T47D (cell line): ENCODE results near the gene PLCE1.

ENCODE experiments used
- DNase-seq, 2 experiments: peaks; one replicate each; pipeline versions ENCODE4 v3.0.0 to v3.0.0-alpha.2; 2011 to 2012; ENCODE audit warnings: low read depth in 1 of 2, low spot score in 1 of 2
- JUND ChIP-seq: IDR thresholded peaks from 2 replicates; pipeline ENCODE4 v1.6.1; 2012; ENCODE audit warnings: low read depth
- in situ Hi-C: cut with HindIII; loops from 2 replicates; pipeline ENCODE4 v1.10.0; 2016; ENCODE audit warnings: low sequenced_read_pairs, low pct_unique_long_range_greater_than_20kb

Gene PLCE1

DNA sequence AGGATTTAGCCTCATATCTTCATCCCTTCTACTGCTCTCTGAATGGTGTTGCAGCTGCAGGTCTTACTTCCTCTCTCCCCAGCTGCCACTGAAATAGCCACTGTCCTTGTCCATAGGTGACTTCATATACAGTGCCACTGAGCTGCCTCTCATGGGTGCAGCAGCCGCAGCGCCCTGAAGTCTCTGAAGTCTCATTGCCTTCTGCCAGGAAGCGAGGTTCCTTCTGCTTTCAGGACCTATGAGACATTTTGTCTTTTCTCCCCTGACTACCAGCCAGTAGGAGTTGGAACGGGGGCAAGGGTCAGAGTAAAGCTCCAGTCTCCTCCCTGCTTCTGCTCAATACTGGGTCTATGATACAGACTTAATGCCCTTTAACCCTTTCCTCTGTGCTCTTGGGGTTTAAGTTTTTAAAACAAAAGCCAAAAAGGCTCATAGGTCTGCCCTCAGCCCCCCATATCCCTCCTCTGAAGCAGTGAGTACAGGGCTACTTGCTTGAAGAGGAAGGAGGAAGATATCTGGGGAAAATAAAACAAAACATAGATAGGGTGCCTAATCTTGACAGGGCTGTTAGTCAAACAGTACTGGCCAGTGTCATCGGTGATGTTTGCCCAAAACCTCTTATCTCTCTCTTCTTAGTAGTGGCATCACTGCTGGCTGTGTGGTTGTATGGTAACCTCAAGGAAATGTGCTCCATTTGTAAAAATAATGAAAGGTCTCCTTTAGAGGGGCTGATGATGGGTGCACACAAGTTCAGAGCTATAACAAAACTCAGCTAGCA, 7.1 kb downstream of the PLCE1 start:
- in situ Hi-C loops = no loop called here

DNA sequence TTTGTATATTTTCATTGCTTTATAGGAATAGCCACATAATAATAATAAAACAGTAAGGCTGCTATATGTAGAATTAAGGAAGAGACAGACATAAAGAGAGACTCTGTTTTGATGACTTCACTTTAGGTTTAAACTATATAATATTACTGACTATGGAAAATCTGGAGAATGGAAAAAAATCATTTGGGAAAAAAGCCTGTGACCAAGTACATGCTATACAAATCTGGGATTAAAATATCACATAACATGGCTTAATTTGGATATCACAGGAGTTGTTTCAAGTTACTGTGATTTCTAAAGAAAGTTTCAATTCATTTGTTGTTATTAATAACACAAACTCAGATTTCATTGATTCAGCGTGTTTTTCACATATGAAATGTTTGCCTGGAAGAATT, 7.7 kb downstream of the PLCE1 start:
- TF ChIP-seq JUND = no peak
- in situ Hi-C loops = no loop called here
- DNase-seq = no peak

More for the DNA sequence above, 7.1 kb downstream of the PLCE1 start:
- DNase-seq = no peak
- no peak for TF ChIP-seq JUND

- in situ Hi-C loops = no loop called here
- no peak for DNase-seq
- no peak for TF ChIP-seq JUND
These were observed 8.4 kb downstream of the PLCE1 start for GRCh38 chr10:94002156-94002555.

DNA sequence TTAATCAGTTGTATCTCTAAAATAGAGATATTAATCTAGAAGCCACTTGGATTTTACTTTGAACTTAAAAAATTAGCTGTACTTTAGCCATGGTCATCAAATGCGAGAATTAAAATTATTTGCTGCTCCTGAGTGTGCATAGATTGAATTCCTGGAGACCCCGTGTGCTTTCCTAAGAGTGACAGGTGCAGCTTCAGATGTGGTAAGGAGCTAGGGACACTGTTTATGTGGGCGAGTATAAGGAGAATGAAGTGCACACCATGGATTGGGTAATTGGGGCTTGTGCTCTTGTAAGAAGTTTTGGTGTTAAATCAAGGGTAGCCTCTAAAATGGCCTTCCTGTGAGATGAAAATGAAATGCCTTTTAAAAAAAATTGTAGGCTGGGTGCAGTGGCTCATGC, 9.8 kb downstream of the PLCE1 start:
- DNase-seq = no peak
- no peak for TF ChIP-seq JUND
- in situ Hi-C loops = no loop called here

- DNase-seq = peak in 1 of 2 experiments; percentile 95
- no peak for TF ChIP-seq JUND
- in situ Hi-C loops = no loop called here
These were observed 11.3 kb downstream of the PLCE1 start for GRCh38 chr10:94005050-94005449.

- TF ChIP-seq JUND = peak; percentile 50
- peak; percentile 54 to 76 for DNase-seq
- in situ Hi-C loops = no loop called here
These were observed 13.1 kb downstream of the PLCE1 start for GRCh38 chr10:94006591-94007550.

- no peak for TF ChIP-seq JUND
- in situ Hi-C loops = no loop called here
- no peak for DNase-seq
These were observed 14.8 kb downstream of the PLCE1 start for GRCh38 chr10:94008526-94008925.

DNA sequence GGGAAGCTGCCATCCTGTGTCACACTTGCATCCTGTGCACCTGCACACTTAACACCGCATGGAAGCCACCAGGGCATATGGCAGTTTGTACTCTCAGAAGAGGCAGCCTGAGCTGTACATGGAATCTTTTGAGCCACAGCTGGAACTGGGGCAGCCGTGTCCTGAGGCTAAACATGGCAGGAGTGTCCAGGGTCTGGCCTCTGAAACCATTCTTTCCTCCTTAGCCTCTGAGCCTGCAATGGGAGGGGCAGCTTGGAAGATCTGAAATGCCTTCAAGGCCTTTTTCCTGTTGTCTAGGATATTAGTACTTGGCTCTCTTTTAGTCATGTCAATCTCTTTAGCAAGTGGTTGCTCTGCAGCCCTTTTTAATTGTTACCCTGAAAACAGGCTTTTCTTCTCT, 16.4 kb downstream of the PLCE1 start:
- in situ Hi-C loops = no loop called here
- no peak for DNase-seq
- no peak for TF ChIP-seq JUND

- DNase-seq = no peak
- no peak for TF ChIP-seq JUND
- in situ Hi-C loops = no loop called here
These were observed 17.2 kb downstream of the PLCE1 start for GRCh38 chr10:94010886-94011285.

DNA sequence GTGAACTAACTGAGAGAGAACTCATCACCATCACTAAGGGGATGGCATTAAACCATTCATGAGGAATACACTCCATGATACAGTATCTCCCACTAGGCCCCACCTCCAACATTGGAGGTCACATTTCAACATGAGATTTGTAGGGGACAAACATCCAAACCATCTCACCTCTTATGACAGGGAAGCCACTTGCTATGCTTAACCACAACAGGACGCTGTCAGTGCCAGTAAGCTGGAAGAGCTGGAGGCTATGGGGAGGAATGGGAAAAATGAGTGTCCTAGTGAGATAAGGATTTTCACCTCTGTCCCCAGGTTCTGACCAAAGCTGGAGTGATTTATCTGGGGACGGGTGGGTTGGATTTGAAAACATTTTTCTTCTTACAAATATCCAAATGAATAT, 17.6 kb downstream of the PLCE1 start:
- TF ChIP-seq JUND = no peak
- peak in 1 of 2 experiments; percentile 54 for DNase-seq
- in situ Hi-C loops = no loop called here

- no peak for DNase-seq
- no peak for TF ChIP-seq JUND
- in situ Hi-C loops = no loop called here
These were observed 19.1 kb downstream of the PLCE1 start for GRCh38 chr10:94012834-94013233.

GRCh38 chr10:94013331-94013760, 19.6 kb downstream of the PLCE1 start:
- in situ Hi-C loops = no loop called here
- peak in 1 of 2 experiments; percentile 64 for DNase-seq
- no peak for TF ChIP-seq JUND

DNA sequence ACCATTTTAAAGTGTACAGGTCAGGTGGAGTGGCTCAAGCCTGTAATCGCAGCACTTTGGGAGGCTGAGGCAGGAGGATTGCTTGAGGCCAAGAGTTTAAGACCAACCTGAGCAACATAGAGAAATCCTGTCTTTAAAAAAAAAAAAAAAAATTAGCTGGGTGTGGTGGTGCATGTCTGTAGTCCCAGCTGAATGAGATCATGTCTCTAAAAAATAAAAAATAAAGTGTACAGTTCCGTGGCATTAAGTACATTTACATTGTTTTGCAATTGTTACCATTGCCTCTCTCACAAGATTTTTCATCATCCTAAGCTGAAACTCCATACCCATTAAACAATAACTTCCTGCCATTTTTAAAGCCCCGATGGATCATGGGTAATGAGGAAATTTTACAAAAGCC, 20.6 kb downstream of the PLCE1 start:
- in situ Hi-C loops = no loop called here
- TF ChIP-seq JUND = no peak
- DNase-seq = no peak
